ENCODE data around the gene PLA2G4D. TPM values are rescaled to one million over a fixed set of nuclear protein-coding genes. Genes with fewer than 3 reads are reported as not detected.

PLA2G4D gene
- total RNA-seq, 4 donors from 2014 or later, result 15.0 to 29.6 (median 24.4) TPM

GRCh38 chr15:42136513-42136912 lies 42.2 kb upstream of the PLA2G4D start:
- no peak for TF ChIP-seq POLR2A (IDR thresholded peaks at IDR 0.05)
- no peak for TF ChIP-seq CTCF (IDR thresholded peaks at IDR 0.05)
- no peak for TF ChIP-seq POLR2AphosphoS5 (IDR thresholded peaks at IDR 0.05)
- TF ChIP-seq EP300 (IDR thresholded peaks at IDR 0.05), result no peak
- peaks cover 8% of the 10 kb centered on the region for H3K4me1 ChIP-seq
- H3K27ac ChIP-seq, result no peak overlapping the region
- 82% methylated on average over 11 of the region's 11 CpGs for WGBS
- no peaks in the 10 kb centered on the region for H3K27me3 ChIP-seq
- DNase-seq (ENCODE audit: low spot score in 2 of 2), result no peak
- H3K36me3 ChIP-seq, result no peaks in the 10 kb centered on the region
- H3K4me3 ChIP-seq, result no peak overlapping the region
- no peaks in the 10 kb centered on the region for H3K9me3 ChIP-seq

- peaks cover 8% of the 10 kb centered on the region for H3K4me1 ChIP-seq
- DNase-seq (ENCODE audit: low spot score in 2 of 2), result no peak
- no peak overlapping the region for H3K27ac ChIP-seq
- 57% methylated on average over 1 of the region's 1 CpG for WGBS
- no peaks in the 10 kb centered on the region for H3K27me3 ChIP-seq
- no peak overlapping the region for H3K4me3 ChIP-seq
- H3K9me3 ChIP-seq, result no peaks in the 10 kb centered on the region
- TF ChIP-seq POLR2AphosphoS5 (IDR thresholded peaks at IDR 0.05) (no peak), EP300 (IDR thresholded peaks at IDR 0.05) (no peak), POLR2A (IDR thresholded peaks at IDR 0.05) (no peak), CTCF (IDR thresholded peaks at IDR 0.05) (no peak)
- no peaks in the 10 kb centered on the region for H3K36me3 ChIP-seq
These were observed 41.0 kb upstream of the PLA2G4D start for GRCh38 chr15:42135351-42135750.

GRCh38 chr15:42134617-42135245 lies 40.4 kb upstream of the PLA2G4D start:
- WGBS, result 82% methylated on average over 6 of the region's 6 CpGs
- Histone ChIP-seq H3K9me3 (no peaks in the 10 kb centered on the region), H3K4me3 (no peak overlapping the region), H3K36me3 (no peaks in the 10 kb centered on the region), H3K27me3 (no peaks in the 10 kb centered on the region), H3K27ac (no peak overlapping the region), H3K4me1 (peaks cover 8% of the 10 kb centered on the region)
- no peak for TF ChIP-seq EP300 (IDR thresholded peaks at IDR 0.05)
- no peak for TF ChIP-seq POLR2A (IDR thresholded peaks at IDR 0.05)
- TF ChIP-seq CTCF (IDR thresholded peaks at IDR 0.05), result no peak
- DNase-seq (ENCODE audit: low spot score in 2 of 2), result no peak

GRCh38 chr15:42133886-42134502 lies 39.6 kb upstream of the PLA2G4D start:
- Histone ChIP-seq H3K27ac (no peak overlapping the region), H3K36me3 (no peaks in the 10 kb centered on the region), H3K9me3 (no peaks in the 10 kb centered on the region), H3K27me3 (no peaks in the 10 kb centered on the region), H3K4me3 (no peak overlapping the region), H3K4me1 (peaks cover under 1% of the 10 kb centered on the region)
- WGBS, result 59% methylated on average over 11 of the region's 11 CpGs
- peak in 1 of 2 donors; percentile 81 for DNase-seq (ENCODE audit: low spot score in 2 of 2)
- TF ChIP-seq POLR2AphosphoS5 (IDR thresholded peaks at IDR 0.05), result no peak
- peak; percentile 9 to 58 for TF ChIP-seq CTCF (IDR thresholded peaks at IDR 0.05)

- WGBS, result 89% methylated on average over 4 of the region's 4 CpGs
- TF ChIP-seq EP300 (IDR thresholded peaks at IDR 0.05) (no peak), CTCF (IDR thresholded peaks at IDR 0.05) (no peak), POLR2AphosphoS5 (IDR thresholded peaks at IDR 0.05) (no peak), POLR2A (IDR thresholded peaks at IDR 0.05) (no peak)
These were observed 39.0 kb upstream of the PLA2G4D start for GRCh38 chr15:42133356-42133755.

More at GRCh38 chr15:42133356-42133755, 39.0 kb upstream of the PLA2G4D start:
- no peaks in the 10 kb centered on the region for H3K36me3 ChIP-seq
- DNase-seq (ENCODE audit: low spot score in 2 of 2), result peak in 1 of 2 donors; percentile 64
- no peaks in the 10 kb centered on the region for H3K9me3 ChIP-seq
- H3K4me3 ChIP-seq, result no peak overlapping the region
- no peak overlapping the region for H3K27ac ChIP-seq
- no peaks in the 10 kb centered on the region for H3K4me1 ChIP-seq
- H3K27me3 ChIP-seq, result peaks cover 4% of the 10 kb centered on the region

Data from suprapubic skin (tissue), 4 donors.